Measurements from ENCODE around the gene CFHR1. TPM values are rescaled to one million over a fixed set of nuclear protein-coding genes. Genes with fewer than 3 reads are reported as not detected.

Gene CFHR1
- not detected in 2 replicates for total RNA-seq

GRCh38 chr1:196819531-196819930 lies at the start of gene CFHR1:
CFHR1 (plus strand) TSS chr1:196819731; CDS start chr1:196819845, 114 bp downstream.

GRCh38 chr1:196774603-196775002 lies 44.9 kb upstream of the CFHR1 start, which contains the start of gene CFHR3:
CFHR3 (plus strand) TSS chr1:196774840; CDS start chr1:196774887, 47 bp downstream.

Other genes starting within 250 kb of the CFHR1 start
- gene KCNT2, start 211.3 kb upstream of the CFHR1 start, total RNA-seq, result 3.1 and 4.8 TPM in 2 replicates
- 50.0 and 121 TPM in 2 replicates for gene CFH, start 167.7 kb upstream of the CFHR1 start, total RNA-seq
- gene CFHR3, start 44.9 kb upstream of the CFHR1 start, total RNA-seq, result 0.24 TPM in 1 of 2 replicates, not detected in the other
- gene CFHR4, start 68.3 kb downstream of the CFHR1 start, total RNA-seq, result not detected in 2 replicates
- not detected in 2 replicates for gene CFHR2, start 124.0 kb downstream of the CFHR1 start, total RNA-seq
- gene CFHR5, start 157.8 kb downstream of the CFHR1 start, total RNA-seq, result not detected in 2 replicates
- not detected in 2 replicates for gene F13B, start 247.5 kb downstream of the CFHR1 start, total RNA-seq